Neural progenitor cell (in vitro differentiated cells): ENCODE measurements around the gene MAPK4.

Source experiments
- EZH2 ChIP-seq: fragments of 200-600 bp; sonication (generic); IDR thresholded peaks from 2 replicates; pipeline ENCODE4 v1.6.1; 2017; ENCODE audit warnings: antibody characterized with exemption, mild to moderate bottlenecking, moderate library complexity
- EZH2phosphoT487 ChIP-seq: fragments of 200-600 bp; sonication (generic); IDR thresholded peaks from 2 replicates; pipeline ENCODE4 v1.6.1; 2017; ENCODE audit warnings: antibody characterized with exemption
- TF ChIP-seq, protein P1 (sequence below): fragments of 200-600 bp; sonication (generic); IDR thresholded peaks from 2 replicates; pipeline ENCODE4 v1.5.1; 2017; ENCODE audit warnings: antibody characterized with exemption, mild to moderate bottlenecking

DNA sequence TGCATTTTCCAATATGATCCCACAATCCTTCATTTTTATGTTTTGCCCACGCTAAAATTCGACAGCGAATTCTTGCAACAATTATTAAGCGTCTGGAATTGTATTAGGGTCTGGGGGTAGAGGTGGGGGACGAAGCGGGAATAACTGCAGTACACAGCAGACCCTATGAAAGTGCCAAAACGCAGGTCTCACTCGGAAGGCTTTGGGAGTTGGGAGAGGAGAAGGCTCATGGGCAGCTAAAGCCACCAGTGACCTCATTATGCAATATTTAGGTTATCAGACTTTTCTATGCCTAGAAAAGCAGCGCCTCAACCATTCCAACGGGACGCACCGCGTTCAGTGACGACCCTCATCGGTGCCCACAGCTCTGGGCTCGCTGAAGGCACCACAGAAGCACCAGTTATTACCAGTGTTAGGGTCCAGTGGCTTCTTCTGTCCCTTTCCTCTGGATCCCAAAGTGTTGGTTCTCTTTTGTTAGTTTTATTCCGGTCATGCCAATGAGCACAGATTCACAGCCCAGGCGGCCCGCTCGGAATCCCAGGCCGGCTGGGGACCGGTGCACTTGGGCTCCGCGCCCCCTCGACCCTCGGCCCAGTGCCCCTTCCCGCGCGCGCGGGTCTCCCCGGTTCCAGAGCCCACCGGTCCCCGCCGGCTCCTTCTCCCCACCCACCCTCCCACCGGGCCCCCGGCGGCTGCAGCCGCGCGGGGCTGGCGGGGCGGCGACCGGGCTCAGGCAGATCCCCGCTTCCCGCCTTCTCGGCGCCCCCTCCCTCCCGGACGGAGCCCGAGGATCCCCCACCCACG is 737 bp upstream of the MAPK4 start:
- TF ChIP-seq, protein P1, sequence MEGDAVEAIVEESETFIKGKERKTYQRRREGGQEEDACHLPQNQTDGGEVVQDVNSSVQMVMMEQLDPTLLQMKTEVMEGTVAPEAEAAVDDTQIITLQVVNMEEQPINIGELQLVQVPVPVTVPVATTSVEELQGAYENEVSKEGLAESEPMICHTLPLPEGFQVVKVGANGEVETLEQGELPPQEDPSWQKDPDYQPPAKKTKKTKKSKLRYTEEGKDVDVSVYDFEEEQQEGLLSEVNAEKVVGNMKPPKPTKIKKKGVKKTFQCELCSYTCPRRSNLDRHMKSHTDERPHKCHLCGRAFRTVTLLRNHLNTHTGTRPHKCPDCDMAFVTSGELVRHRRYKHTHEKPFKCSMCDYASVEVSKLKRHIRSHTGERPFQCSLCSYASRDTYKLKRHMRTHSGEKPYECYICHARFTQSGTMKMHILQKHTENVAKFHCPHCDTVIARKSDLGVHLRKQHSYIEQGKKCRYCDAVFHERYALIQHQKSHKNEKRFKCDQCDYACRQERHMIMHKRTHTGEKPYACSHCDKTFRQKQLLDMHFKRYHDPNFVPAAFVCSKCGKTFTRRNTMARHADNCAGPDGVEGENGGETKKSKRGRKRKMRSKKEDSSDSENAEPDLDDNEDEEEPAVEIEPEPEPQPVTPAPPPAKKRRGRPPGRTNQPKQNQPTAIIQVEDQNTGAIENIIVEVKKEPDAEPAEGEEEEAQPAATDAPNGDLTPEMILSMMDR: no peak
- TF ChIP-seq EZH2 (no peak), EZH2phosphoT487 (no peak)
